Gastroesophageal sphincter (tissue), 4 donors: ENCODE data around the gene CDCA7L. TPM values are rescaled to one million over a fixed set of nuclear protein-coding genes. Genes with fewer than 3 reads are reported as not detected.

Experiments used
- ATAC-seq: fragments of 150-250 bp; one replicate; pipeline ENCODE4 v1.9.1; 2016; ENCODE audit warnings: mild to moderate bottlenecking, moderate library complexity
- H3K27ac ChIP-seq, 4 donors: fragments of 200-600 bp; sonication (generic) in 3 of 4; 1 replicate in 3 of 4; 2 replicates in 1 of 4; pipeline ENCODE4 v1.5.1; 2016 to 2019
- H3K27me3 ChIP-seq: fragments of 200-600 bp; sonication (generic); one replicate; pipeline ENCODE4 v1.5.1; 2019
- H3K36me3 ChIP-seq, 2 donors: fragments of 200-600 bp; sonication (generic); one replicate each; pipeline ENCODE4 v1.5.1; 2019; ENCODE audit warnings: control low read depth in 1 of 2
- H3K4me1 ChIP-seq, 3 donors: fragments of 200-600 bp; sonication (generic); 1 replicate in 2 of 3; 2 replicates in 1 of 3; pipeline ENCODE4 v1.5.1; 2016 to 2019; ENCODE audit warnings: control low read depth in 2 of 3
- H3K4me3 ChIP-seq, 2 donors: fragments of 200-600 bp; sonication (generic); one replicate each; pipeline ENCODE4 v1.5.1; 2019; ENCODE audit warnings: mild to moderate bottlenecking in 1 of 2, moderate library complexity in 1 of 2
- H3K9me3 ChIP-seq, 3 donors: fragments of 200-600 bp; sonication (generic); one replicate each; pipeline ENCODE4 v1.5.1; 2017 to 2019; ENCODE audit warnings: control low read depth in 2 of 3
- EP300 ChIP-seq: sonication (generic); formaldehyde crosslinking; IDR thresholded peaks from one replicate; pipeline ENCODE4 v1.6.1; 2017; ENCODE audit warnings: antibody characterized with exemption, mild to moderate bottlenecking
- POLR2A ChIP-seq, 2 donors: fragments of 450-650 bp; IDR thresholded peaks; one replicate each; pipeline ENCODE4 v1.6.1; 2017; ENCODE audit warnings: antibody characterized with exemption in 2 of 2, mild to moderate bottlenecking in 2 of 2, moderate library complexity in 1 of 2
- POLR2AphosphoS5 ChIP-seq: sonication (generic); formaldehyde crosslinking; IDR thresholded peaks from one replicate; pipeline ENCODE4 v1.6.1; 2017; ENCODE audit warnings: antibody characterized with exemption
- WGBS, 2 donors: methylation state at CpG; one replicate each; pipeline ENCODE4 v1.1.5; 2018; ENCODE audit warnings: low coverage in 1 of 2; 5-methylcytosine and 5-hydroxymethylcytosine counted together
- total RNA-seq, 4 donors: library from RNA; depleted of rRNA; stranded (reverse); fragments of >200 nt; gene quantifications; one replicate each; pipeline ENCODE4 v1.1.0, GENCODE V29; 2016
- TF ChIP-seq, protein P1 (sequence below), 4 experiments: fragments of 200-600 bp in 2 of 4; fragments of 450-650 bp in 2 of 4; sonication (generic) in 1 of 4; IDR thresholded peaks; one replicate each; pipeline ENCODE4 v1.5.1; 2017 to 2019; ENCODE audit warnings: antibody characterized with exemption in 4 of 4, mild to moderate bottlenecking in 2 of 4, moderate library complexity in 2 of 4

Gene CDCA7L
- total RNA-seq, 4 donors from 2014 or later = 19.6 to 47.7 (median 30.3) TPM

DNA sequence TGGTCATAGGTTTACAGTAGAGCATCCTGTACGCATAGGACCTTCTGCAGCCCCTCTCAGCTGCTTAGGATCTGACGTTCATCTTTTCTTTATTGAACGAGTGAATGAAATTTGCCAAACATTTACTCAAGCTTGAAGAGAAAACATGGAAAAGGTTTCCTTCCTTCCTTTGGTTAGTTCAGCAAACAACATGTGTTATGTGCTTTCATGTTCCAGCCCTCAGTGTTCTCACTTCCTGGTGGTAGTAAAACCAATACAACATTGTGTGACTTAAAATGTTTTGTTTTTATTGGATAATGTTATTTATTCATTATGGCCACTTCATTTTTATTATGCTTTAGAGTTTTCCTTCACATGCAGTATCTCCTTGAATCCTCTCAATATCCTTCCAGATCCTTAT is 1.4 kb upstream of the CDCA7L start:
- Histone ChIP-seq H3K9me3 (no peaks in the 10 kb centered on the region), H3K27ac (no peak overlapping the region), H3K27me3 (no peaks in the 10 kb centered on the region), H3K4me3 (no peak overlapping the region), H3K36me3 (no peaks in the 10 kb centered on the region), H3K4me1 (peaks cover 0 to 42% (median 10%) of the 10 kb centered on the region in 3 donors)
- TF ChIP-seq POLR2AphosphoS5 (no peak), EP300 (no peak), POLR2A (IDR thresholded peaks at IDR 0.05) (no peak)
- TF ChIP-seq, protein P1, sequence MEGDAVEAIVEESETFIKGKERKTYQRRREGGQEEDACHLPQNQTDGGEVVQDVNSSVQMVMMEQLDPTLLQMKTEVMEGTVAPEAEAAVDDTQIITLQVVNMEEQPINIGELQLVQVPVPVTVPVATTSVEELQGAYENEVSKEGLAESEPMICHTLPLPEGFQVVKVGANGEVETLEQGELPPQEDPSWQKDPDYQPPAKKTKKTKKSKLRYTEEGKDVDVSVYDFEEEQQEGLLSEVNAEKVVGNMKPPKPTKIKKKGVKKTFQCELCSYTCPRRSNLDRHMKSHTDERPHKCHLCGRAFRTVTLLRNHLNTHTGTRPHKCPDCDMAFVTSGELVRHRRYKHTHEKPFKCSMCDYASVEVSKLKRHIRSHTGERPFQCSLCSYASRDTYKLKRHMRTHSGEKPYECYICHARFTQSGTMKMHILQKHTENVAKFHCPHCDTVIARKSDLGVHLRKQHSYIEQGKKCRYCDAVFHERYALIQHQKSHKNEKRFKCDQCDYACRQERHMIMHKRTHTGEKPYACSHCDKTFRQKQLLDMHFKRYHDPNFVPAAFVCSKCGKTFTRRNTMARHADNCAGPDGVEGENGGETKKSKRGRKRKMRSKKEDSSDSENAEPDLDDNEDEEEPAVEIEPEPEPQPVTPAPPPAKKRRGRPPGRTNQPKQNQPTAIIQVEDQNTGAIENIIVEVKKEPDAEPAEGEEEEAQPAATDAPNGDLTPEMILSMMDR (IDR thresholded peaks at IDR 0.05) = no peak
- WGBS, 2 donors = 68 to 74% methylated on average over 3 of the region's 3 CpGs
- ATAC-seq = no peak

DNA sequence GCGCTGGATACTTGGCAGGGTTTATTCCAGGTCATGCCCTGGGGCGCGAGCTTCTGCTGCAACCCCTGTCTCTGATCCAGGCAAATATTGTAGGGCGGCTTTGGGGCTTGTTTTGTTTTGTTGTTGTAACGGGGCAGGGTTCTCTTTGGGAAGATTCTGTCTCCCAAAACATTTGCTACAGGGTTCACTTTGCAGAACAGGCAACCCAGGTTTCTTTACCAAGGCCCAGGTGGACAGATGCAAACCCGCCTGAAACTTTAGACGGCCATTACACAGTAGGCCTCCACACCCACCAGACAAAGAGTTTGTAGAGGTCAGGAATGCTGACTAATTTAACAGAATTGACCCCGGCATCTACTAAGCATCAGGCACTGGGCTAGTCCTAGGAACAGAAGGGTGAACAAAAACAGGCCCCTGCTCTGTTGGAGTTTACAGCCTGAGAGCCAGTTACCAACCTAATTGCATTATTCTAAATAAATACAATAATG is 567 bp upstream of the CDCA7L start:
- TF ChIP-seq, protein P1 (IDR thresholded peaks at IDR 0.05) = no peak
- TF ChIP-seq POLR2A (IDR thresholded peaks at IDR 0.05) (no peak), EP300 (no peak), POLR2AphosphoS5 (no peak)
- no peaks in the 10 kb centered on the region for H3K36me3 ChIP-seq
- 22 to 100% methylated on average over 1 to 3 of the region's 8 CpGs for WGBS, 2 donors
- no peak for ATAC-seq
- peak overlapping the region in 3 of 4 donors; percentile 80 to 89 (median 87) for H3K27ac ChIP-seq
- no peaks in the 10 kb centered on the region for H3K27me3 ChIP-seq
- peaks cover 0 to 50% (median 13%) of the 10 kb centered on the region in 3 donors for H3K4me1 ChIP-seq
- no peaks in the 10 kb centered on the region for H3K9me3 ChIP-seq
- peak overlapping the region; percentile 59 to 81 for H3K4me3 ChIP-seq

DNA sequence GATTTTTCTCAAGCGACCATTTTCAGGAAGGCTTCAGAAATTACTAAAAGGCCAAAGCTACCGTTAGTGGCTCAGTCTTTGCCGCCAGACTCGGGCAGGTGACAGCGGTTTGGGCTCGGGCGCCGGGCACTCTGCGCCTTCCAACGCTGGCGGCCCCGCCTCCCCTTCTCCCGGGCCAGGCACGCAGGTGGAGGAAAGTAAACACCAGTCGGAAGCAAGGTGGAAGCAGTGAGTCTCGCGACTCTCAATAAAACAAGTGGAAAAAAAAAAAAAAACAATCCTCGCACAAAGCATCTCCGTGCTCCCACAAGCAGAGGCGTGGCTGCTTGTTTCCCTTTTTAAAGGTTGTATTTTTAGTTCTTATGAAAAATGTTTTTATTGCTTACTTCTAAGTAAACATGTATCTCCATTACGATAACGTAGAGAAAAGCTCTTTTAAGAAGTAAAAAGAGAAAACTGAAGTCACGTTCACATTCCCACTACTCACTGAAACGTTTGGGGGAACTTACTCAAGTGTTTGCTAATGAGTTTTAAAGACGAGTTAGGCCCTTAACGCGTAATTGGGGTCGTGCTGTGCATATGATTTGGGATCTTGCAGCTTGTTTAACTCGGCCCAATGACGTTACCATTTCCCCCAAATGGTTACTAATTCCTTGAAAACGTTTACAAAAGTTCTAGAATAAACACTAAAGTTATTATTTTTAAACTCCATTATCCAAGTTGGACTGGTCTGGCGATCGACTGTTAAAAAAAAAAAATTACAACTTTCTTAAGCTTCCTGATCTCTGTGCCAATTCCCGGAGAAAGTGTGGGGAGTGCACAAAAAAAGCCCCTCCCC is 864 bp downstream of the CDCA7L start:
- TF ChIP-seq, protein P1 (IDR thresholded peaks at IDR 0.05) = peak in 1 of 4 experiments; percentile 11
- no peak for TF ChIP-seq POLR2AphosphoS5
- Histone ChIP-seq H3K36me3 (no peaks in the 10 kb centered on the region), H3K4me3 (peak overlapping the region; percentile 59 to 81), H3K27me3 (no peaks in the 10 kb centered on the region), H3K27ac (peak overlapping the region; percentile 30 to 89 (median 84)), H3K9me3 (no peaks in the 10 kb centered on the region), H3K4me1 (peaks cover 0 to 60% (median 14%) of the 10 kb centered on the region in 3 donors)
- no peak for ATAC-seq
- WGBS, 2 donors = 0% methylated on average over 18 to 22 of the region's 34 CpGs

DNA sequence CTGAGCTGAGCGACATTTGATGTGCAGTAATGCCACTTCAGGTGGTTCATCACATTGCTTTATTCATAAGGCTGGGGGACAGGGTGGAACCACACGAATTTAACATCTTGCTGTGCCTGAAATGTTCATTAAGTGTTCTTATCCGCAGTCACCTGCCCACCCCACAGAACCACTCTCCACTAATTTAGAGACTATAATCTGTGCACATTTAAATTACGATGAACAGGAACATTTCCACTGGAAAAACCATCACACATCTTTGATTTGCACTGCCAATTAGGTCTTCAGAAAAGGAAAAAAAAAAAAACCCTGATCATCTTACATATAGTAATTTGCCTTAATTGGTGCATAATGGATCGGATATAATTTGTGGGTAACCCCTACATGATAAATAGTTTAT is 2.3 kb downstream of the CDCA7L start:
- Histone ChIP-seq H3K9me3 (no peaks in the 10 kb centered on the region), H3K36me3 (no peaks in the 10 kb centered on the region), H3K27me3 (no peaks in the 10 kb centered on the region), H3K27ac (peak overlapping the region in 3 of 4 donors; percentile 68 to 89 (median 87)), H3K4me1 (peaks cover 0 to 71% (median 14%) of the 10 kb centered on the region in 3 donors), H3K4me3 (no peak overlapping the region)
- no peak for TF ChIP-seq POLR2A (IDR thresholded peaks at IDR 0.05)
- TF ChIP-seq, protein P1 (IDR thresholded peaks at IDR 0.05) = no peak
- TF ChIP-seq EP300 = no peak
- no peak for ATAC-seq
- WGBS, 2 donors = 61 to 66% methylated on average over 2 to 5 of the region's 5 CpGs

DNA sequence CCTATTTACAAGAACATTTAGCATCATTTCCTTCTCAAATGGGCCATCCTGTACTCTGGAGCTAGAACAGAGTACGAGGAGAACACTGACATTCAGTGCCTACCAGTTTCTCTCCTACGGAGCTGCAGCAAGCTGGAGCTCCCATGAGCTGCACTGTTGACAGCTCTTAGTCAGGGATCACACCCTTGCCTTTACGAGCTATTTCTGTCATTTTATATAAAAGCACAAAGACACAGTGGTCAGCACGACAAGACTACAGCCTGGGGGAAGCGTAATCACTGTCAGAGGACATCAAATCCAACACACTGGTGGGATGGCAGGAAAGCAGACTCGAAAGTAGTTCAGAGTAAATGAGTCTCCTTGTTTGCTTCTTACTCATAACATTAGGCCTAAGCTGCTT is 2.7 kb downstream of the CDCA7L start:
- peak overlapping the region in 3 of 4 donors; percentile 68 to 89 (median 87) for H3K27ac ChIP-seq

More for the DNA sequence above, 2.7 kb downstream of the CDCA7L start:
- Histone ChIP-seq H3K4me3 (no peak overlapping the region), H3K27me3 (no peaks in the 10 kb centered on the region), H3K36me3 (no peaks in the 10 kb centered on the region), H3K9me3 (no peaks in the 10 kb centered on the region), H3K4me1 (peaks cover 0 to 71% (median 14%) of the 10 kb centered on the region in 3 donors)
- no peak for TF ChIP-seq POLR2AphosphoS5
- no peak for TF ChIP-seq EP300
- no peak for TF ChIP-seq POLR2A (IDR thresholded peaks at IDR 0.05)
- TF ChIP-seq, protein P1 (IDR thresholded peaks at IDR 0.05) = no peak
- ATAC-seq = no peak
- 54 to 55% methylated on average over 4 to 5 of the region's 6 CpGs for WGBS, 2 donors
